Measurements from ENCODE around the gene GRK2. TPM values are rescaled to one million over a fixed set of nuclear protein-coding genes. Genes with fewer than 3 reads are reported as not detected.

Gene GRK2
- total and polyA plus RNA-seq, 2 donors (not counting 3 experiments of a cell fraction or from before 2014, with no cell fraction given) = 57.9 to 62.3 TPM

GRCh38 chr11:67311051-67311555 is 44.8 kb downstream of the GRK2 start:
- H3K9me1 ChIP-seq (replicated peaks; ENCODE audit: control insufficient read depth, extremely low read depth, insufficient read depth, low read length) = no peaks in the 10 kb centered on the region
- no peak overlapping the region for H3K4me3 ChIP-seq (replicated peaks in 1 of 3; ENCODE audit: insufficient read depth in 1 of 3, low read depth in 1 of 3, low read length in 3 of 3)
- no peaks in the 10 kb centered on the region for H3K4me1 ChIP-seq (ENCODE audit: control insufficient read depth, extremely low read depth, insufficient read depth, low read length)
- TF ChIP-seq CTCF (IDR thresholded peaks at IDR 0.05; ENCODE audit: extremely low read depth in 1 of 2, insufficient read depth in 1 of 2, low read depth in 1 of 2, low read length in 2 of 2) (no peak), POLR2A (IDR thresholded peaks at IDR 0.05; ENCODE audit: low read depth, low read length) (no peak), POLR2AphosphoS5 (IDR thresholded peaks at IDR 0.05; ENCODE audit: insufficient read depth, low read depth, low read length) (no peak), JUN (IDR thresholded peaks at IDR 0.05; ENCODE audit: borderline replicate concordance, insufficient read depth, insufficient read length, low read depth) (no peak), MYC (IDR thresholded peaks at IDR 0.05; ENCODE audit: low read depth, low read length) (no peak), FOS (IDR thresholded peaks at IDR 0.05; ENCODE audit: borderline replicate concordance, insufficient read depth, low read length) (no peak), GATA2 (IDR thresholded peaks at IDR 0.05; ENCODE audit: insufficient read depth, insufficient read length, low read depth, low read length) (no peak), MAX (IDR thresholded peaks at IDR 0.05; ENCODE audit: insufficient read depth, insufficient read length) (no peak), EZH2 (IDR thresholded peaks at IDR 0.05; ENCODE audit: borderline replicate concordance, low read depth, low read length, severe bottlenecking) (no peak)
- no TSS peak for BruUV-seq (replicated peaks)
- no peaks in the 10 kb centered on the region for H3K27me3 ChIP-seq (ENCODE audit: control insufficient read depth in 2 of 2, insufficient read depth in 2 of 2, low read length in 2 of 2)
- peaks cover 0 to 2% of the 10 kb centered on the region in 2 experiments for H3K36me3 ChIP-seq (ENCODE audit: control insufficient read depth in 2 of 2, extremely low read depth in 1 of 2, insufficient read depth in 2 of 2, low read length in 2 of 2)
- dilution Hi-C loops (cut with MboI; ENCODE audit: extremely low pct_ligation_motif_present, low sequenced_read_pairs) = no loop called here
- no peak for FAIRE-seq
- H3K9me3 ChIP-seq (replicated peaks; ENCODE audit: control insufficient read depth, insufficient read depth, low read length) = no peaks in the 10 kb centered on the region
- CTCF ChIA-PET = interaction anchor here (1.5 kb wide), 1 partner anchor 44 kb away, joined by 4 read pairs; no protein-coding TSS in a partner anchor
- intact Hi-C loops (cut with micrococcal nuclease) = no loop called here
- no peak overlapping the region for H3K9ac ChIP-seq (replicated peaks; ENCODE audit: extremely low read depth, insufficient read depth, low read length)
- POLR2A ChIA-PET = no interaction called here
- H2AFZ ChIP-seq (ENCODE audit: low read depth, low read length) = no peak overlapping the region
- H3K4me2 ChIP-seq (ENCODE audit: insufficient read depth, low read length) = no peak overlapping the region
- no peaks in the 10 kb centered on the region for H4K20me1 ChIP-seq (replicated peaks; ENCODE audit: control insufficient read depth, extremely low read depth, insufficient read depth, low read length)
- DNase-seq (ENCODE audit: low read depth, low spot score) = no peak
- no peaks in the 10 kb centered on the region for H3K79me2 ChIP-seq (ENCODE audit: control insufficient read depth, insufficient read depth, low read length)
- H3K27ac ChIP-seq (ENCODE audit: insufficient read depth, low read depth, low read length) = no peak overlapping the region
